ENCODE results near the gene DPP10.

Gene DPP10

DNA sequence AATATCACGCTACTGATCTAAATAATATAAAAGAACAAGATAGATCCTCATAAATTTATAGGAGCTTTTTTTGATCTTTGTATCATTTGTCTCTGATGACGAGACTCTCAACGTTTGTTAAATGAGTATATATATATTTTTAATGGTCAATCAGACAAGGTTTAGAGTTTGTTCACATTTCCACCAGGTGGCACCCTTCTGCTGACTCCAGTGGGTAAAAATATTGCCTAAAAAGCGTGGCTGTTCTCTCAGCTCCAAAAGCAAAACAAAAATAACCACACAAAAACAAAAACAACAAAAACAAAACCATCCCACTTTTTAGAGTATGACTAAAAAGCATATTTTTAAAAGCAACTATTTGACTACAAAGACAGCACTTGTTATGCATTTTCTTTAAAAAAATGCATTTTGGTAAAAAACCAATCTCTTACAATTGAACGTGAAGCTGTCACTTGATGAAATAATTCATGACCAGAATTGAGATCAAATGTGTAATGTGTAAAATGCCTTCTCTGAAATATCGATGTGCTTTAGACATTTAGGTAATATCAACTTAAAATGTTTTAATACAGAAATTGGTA, 723.2 kb downstream of the DPP10 start:
- DNase-seq, result peak; percentile 9 to 11

DNA sequence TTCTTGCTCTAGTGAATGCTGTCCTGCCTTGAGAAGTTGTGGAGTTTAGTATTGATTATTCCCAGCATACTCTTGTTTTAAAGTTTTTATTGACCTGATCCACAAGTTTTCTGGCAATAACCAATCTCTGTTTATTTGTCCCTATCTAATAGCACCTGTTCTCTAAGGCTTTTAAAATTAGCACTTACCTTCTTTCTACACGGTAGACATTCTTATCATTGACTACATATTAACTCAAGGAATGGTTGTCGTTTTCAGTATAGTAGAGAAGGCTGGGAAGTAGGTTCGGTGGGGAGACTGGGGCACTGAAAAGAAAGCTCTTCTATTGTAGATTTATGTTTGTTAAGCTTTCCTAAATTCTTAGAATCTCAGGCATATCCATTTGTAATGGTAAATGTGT, 726.0 kb downstream of the DPP10 start:
- no peak for DNase-seq

DNA sequence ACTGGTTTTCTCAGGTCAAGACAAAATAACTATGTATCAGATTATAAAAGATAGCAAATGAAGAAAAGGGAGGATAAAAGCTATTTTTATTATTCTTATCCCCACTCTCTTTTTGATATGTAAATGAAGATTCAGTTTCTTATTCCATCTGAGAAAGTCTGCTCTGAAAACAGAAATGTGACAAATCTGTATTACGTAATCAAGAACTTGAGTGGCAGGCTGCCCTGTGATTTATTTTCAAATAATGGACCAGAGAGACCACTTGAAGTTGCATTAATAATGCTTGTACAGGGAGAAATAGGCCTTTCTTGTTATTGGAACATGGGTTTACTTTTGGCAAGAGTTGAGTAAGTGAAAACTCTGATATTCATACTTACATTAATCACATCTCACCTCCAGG, 727.4 kb downstream of the DPP10 start:
- no peak for DNase-seq

DNA sequence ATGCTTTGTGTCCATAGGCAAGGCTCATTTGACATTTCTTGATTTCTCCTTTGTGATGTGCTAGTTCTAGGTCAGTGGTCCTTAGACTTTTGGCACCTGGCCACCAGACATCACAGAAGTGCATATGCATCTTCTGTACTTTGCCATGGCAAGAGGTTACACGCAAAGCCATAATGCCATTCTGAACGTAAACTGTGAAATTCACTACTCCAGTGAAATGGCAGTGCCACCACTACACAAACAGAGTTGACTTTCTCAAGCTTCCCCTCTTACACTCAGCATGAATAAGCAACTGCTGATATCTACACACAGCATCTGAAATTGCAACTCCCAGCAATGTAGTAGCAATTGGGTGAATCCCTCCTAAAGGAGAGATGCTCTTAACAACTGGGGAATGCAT, 729.3 kb downstream of the DPP10 start:
- DNase-seq, result no peak

DNA sequence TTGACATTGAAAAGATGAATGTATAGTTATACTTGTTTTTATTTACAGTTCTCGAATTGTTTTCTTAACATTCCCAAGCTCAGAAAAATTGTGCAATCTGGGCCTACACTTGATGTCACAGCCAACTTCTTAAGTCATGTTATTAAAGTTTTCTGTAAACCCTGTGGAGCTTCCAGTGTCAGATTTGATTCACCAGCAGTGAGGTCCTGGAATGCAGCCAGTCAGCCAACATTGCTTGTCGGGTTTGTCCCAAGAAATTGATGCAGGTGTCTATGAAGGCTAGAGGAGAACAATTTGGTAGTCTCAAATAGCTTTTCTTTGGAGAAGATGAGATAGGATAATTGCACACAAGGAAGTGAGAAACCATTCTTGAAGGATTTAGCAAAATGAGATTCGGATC, 732.2 kb downstream of the DPP10 start:
- no peak for DNase-seq

DNA sequence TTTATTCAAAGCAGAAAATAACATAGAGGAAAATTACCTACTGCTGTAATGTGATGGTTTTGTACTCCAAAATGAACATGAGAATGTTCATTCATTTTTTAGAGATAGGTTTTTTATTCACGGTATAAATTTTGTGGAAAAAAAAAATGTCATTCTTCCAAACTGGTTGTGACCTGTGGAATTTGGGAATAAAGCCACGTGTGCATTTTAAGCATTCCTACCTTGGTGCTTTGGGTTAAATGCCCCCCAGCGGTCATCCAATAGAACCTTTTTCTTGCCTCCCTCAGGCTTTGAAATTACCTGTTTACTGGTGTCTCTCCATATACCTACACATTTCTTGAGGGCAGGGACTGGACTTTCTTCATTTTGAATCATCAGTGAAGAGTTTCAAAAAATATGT, 740.7 kb downstream of the DPP10 start:
- DNase-seq, result no peak

DNA sequence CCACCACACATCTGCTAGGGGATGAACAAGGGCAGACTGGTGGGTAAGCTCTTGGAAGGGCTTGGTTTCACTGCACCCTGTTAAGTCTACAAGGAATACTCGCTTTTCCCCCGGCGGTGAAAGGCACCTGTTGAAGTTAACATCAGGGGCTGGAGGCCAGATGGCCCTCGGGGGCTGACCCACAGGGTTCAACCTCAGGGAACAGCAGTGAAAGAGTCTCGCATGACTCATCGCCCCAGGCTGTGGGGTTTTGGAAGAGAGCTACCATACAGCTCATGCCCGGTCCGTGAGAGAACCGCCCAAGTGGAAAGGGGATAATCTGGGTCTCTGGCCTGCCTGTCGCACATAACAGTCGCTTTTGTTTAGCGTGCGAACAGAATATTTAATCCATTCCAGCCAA, 748.0 kb downstream of the DPP10 start:
- DNase-seq, result no peak

DNA sequence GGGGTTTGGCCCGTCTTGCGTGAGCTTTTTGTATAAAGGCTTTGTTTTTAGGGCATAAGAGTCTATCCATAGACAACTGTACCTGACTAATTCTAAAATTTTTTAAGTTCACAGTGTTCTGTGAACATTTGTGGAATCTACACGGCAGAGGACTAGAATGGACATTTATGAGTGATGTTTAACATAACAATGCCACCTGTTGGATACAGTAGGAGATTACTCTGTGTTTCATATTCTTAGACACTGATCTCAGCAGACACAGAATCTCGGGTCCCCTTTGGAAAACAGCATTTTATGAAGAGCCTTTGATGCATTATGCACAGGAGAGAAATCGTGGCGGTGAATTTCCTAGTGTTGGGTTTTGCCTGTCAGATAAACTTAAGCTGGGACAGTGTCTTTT, 752.2 kb downstream of the DPP10 start:
- DNase-seq, result no peak

DNA sequence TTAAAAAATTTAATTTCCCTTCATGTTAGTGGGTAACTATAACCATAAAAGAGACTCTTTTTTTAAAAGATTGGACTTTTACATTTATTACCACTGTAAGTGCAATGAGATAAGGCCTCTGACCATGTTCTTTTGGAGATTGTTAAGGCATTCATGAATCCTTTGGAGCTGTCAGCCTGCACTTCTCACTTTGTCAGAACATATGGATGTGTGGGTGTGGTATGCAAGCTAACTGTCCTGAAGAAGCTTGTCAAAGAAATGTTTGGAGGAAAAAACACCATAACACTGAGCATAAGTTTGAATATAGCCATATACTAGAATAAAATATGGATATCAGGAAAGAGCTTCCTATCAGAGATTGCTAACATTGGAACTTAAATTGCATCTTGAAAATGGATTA, 754.1 kb downstream of the DPP10 start:
- no peak for DNase-seq

DNA sequence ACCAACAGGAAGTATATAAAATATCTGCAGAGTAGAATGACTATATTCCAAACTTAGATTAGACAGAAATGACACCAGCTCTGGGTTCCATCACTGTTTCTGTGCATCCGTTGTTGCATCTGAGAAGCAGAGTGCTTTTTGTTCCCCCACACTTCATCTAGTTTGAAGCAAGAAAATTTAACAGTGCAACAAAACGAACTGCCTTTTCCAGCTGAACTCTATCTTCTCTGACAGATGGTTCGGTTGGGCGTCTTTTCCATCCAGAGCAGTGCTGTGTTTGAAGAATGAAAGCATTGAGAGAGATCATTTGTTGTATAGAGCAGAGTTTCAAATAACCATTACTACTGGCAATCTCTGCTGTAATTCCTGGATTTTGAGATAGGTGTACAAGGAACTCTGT, 757.5 kb downstream of the DPP10 start:
- no peak for DNase-seq

DNA sequence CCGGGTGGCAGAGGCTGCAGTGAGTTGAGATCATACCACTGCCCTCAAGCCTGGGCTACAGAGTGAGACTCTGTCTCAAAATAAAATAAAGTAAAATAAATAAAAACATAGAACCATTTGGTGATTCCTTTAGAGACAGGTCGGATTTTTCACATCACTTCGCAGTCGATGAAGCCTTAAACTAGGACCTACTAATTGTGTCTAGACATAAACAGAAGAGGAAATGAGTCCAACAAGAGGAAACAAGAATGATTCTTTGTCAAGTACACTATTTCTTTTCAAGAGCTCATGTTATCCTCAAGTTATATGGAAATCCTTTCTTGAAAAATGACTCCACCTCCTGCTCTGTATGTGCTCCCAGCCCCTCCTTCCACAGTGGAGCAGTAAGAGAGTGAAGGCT, 758.9 kb downstream of the DPP10 start:
- no peak for DNase-seq

DNA sequence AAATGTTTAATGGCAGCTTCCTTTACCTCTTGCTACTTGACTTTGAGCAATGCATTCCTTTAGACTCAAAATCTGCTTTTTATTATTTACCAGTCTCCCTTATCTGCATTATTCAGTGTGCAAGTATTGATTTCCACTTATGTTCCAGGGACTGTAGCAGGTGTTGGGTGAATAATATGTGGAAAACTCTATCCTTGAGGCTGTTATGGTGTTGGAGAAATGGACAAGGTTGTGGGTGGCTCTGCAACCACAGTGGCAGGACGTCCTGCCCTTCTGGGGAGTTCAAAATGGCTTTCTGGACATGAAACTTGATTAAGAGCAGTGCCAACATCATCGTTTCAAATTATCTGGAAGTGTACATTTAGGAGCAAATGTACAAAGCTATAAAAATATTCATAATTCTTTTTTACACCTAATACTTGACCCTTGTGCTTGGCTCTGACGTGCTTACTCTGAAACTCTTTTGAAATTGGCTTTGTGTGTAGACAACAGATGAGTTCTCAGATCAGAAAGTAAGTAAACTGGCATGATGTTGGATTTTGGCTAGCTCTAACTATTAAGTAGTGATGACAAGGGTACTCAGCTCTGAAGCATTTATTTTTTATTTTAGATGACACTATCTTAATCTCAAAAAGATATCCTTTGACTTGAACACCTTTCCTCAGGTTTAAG, 766.2 kb downstream of the DPP10 start:
- DNase-seq, result no peak

DNA sequence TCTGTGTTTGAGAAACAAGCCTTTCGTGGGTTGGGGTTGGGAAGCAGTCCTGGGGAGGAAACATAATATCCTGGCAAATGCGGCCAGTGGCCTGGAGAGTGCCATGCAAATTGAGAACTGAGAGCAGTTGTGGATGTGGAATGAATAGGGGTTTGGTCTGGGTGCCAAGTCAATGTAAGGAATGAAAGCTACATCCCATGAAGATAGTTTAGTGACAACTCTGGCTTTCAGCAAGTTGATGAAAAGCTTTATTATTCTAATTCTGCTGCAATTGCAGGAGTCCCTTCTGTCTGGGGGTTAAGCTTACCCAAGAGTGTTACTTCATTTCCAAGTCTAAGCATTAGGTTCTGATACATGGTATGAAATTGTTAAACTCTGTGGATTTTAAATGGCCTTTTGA, 771.6 kb downstream of the DPP10 start:
- no peak for DNase-seq

DNA sequence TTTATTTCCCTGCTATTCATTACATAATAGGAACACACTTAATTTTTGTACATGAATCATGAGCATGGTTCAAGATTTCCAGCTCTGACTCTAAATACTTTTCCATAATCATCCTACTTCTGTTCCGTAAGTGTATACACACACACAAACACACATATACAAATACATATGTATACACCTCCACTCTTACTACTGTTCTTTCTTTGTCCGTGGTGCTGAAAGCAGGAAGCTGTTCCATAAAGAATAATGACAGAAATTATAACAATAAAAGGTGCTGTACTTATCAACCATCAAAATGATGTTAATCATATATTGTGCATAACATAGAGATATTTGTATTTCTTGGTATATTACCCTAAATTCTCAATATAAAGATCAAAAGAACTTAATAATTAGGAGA, 776.9 kb downstream of the DPP10 start:
- no peak for DNase-seq

DNA sequence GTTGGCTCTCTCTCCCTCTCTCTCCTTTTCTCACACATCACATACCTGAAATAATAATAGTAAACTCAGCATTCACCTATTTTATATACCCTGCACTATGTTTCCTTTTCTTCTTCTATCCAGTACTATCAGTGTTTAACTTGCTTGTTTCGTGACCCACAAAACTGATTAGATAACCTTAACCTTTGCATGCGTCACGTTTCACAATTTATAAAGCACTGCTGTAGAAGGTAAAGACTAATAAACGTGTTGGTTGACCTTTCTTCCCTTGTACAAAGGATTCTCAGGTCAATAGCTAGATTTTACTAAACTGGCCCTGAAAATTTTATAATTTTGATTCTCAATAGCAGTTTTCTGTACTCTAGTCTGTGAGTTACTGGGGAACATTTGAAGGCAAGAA, 791.7 kb downstream of the DPP10 start:
- DNase-seq, result no peak

DNA sequence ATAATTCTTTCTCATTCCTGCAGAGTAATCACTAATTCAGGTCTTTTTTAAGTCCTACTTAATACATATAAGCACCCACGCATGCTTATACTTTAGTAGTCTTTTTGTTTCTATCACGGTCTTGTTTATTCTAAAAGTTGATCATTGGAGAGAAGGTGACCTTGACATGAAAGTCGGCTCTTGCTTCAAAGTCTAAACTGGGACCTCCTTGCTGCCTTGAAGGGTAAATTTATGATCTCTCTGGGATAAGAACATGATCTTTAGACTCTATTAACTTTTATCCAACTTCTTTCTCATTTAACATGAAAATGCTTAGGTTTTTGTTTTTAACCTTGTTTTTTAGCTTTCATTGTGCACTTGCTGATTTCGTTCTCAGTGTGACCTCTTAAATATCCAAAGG, 792.3 kb downstream of the DPP10 start:
- DNase-seq, result no peak

DNA sequence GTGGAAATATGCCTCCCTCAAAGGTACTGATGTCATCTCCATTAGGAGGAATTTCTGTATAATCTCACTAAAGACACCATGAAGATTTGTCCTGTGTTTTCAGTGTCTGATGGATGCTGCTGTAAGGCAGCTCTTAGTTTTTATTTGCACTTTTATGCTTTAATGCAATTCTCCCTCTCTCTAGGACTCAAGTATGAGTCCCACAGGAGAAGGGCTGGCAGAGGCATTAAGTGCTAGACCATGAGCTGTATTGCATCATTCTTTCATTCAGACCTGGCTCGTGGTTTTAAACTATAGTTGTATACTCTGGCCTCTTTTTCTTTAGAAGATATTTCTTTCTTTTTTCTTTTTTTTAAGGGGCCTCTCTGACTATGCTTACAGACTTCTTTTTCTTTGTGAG, 805.6 kb downstream of the DPP10 start:
- DNase-seq, result no peak

DNA sequence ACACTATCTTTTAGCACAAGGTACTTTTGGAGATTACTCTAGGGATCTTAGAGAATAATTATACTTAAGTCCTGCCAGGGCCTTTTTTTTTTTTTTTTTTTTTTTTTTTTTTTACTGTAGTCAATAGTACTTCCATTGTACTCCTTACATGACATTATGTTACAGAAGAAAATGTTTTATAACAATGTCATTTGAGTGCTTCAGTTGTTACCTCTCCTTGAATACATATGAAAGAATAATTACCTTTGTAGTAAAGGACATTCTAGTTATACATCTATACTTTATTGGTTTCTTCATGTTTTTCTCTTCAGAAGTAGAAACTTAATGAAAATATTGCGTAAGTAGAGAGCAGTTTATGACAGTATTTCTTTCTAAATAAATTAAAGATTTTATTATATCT, 834.9 kb downstream of the DPP10 start:
- DNase-seq, result no peak

DNA sequence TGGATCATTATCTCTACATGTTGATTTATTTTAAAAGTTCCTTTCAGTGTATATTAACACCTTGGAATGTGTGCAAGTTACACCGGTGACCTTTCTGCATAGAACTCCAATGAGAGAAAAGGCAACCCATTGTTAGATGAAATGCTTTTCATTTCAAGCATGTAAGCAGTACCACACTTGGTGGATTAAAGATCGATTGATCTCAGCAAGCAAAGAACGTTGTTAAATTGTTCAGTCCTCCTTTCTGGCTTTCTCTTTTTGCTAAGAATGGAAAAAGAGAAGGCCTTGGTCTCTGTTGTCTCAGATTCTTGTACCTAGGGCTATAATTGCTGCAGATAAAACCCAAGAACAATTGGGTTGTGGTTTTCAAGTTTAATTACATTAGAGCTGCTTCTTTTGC, 843.0 kb downstream of the DPP10 start:
- no peak for DNase-seq

DNA sequence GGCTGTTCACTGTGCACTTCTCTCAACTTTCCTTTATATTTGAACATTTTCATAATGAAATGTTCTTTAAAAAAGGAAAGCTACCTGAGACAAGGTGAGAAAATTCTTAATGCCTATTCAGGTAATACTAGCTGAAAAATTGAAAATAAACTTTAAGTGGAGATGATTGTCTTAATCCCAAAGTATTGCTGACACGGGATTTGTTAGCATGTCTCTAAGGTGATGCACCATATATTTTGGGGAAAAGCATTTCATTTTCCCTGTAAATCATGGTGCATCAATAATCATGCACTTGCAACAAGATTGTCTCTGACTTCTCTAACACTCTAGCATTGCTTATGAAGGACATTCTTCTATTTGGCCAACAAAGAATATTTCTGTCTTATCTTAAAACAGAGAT, 848.0 kb downstream of the DPP10 start:
- DNase-seq, result no peak

DNA sequence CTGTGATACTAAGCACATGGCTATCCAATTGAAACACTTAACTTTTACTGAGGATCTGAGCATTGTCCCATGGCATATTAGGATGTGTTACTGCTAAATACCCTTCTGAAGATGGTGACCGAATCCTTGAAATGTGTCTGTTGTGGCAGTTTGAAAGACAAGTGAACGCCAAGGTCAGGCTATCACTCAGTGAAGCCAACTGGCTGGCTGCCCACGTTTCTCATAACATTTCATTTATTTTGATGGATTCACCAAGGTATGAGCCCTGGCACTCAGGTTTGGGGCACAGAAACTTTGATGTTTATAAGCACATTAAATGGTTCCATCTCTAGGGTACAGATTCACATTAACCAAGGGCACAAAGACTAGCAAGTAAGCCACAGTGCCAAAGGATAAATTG, 850.3 kb downstream of the DPP10 start:
- no peak for DNase-seq

DNA sequence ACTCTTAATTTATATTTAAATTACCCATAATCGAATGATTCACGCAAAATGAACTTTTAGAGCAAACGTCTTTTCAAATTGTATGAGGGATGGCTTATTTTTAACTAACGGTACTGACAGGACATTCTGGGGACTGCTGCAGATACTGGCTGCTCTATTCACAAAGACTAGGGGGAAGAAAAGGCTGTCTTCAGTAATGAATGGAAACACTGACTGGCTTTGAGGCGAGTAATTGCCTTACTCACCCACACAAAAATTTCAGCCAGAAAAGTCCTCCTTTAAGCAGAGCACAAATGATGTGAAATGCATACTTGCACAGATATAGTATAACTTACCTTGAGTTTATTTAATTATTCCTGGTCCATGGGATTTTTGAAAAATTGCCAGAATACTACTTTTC, 852.6 kb downstream of the DPP10 start:
- no peak for DNase-seq

DNA sequence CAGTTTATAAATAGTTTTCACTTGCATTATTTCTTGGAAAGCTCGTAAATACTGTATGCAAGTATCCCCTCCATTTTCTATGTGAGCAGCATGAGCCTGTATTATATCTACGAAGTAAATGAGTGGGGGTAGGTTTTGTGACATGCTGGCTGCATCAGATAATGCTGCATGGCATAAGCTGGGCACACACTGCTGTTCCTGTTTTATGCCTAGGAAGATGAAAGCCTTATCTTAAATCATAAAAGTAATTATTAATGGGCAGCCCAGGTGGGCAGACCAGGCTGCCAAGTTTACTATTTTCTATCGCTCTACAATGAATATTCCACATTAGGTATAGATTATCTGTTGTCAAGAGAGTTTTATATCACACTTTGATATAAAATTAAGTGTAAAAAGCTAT, 854.6 kb downstream of the DPP10 start:
- DNase-seq, result no peak

DNA sequence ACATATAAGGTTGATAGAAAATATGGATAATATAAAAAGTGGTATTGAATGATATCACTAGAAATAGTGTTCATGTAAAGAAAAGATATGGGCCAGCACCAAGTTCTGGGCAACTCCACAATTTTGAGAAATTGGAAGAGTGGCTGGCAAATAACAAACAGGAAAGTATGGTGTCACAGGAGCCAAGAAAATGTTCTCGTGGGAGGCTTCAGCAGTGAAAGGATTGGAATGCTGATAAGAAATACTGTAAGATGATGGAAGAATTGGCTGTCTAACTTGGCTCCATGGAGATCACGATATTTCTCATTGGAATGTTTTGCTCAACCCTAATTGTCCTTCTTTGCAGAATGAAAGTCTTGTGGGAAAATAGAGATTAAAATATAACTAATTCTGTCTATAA, 856.8 kb downstream of the DPP10 start:
- no peak for DNase-seq

DNA sequence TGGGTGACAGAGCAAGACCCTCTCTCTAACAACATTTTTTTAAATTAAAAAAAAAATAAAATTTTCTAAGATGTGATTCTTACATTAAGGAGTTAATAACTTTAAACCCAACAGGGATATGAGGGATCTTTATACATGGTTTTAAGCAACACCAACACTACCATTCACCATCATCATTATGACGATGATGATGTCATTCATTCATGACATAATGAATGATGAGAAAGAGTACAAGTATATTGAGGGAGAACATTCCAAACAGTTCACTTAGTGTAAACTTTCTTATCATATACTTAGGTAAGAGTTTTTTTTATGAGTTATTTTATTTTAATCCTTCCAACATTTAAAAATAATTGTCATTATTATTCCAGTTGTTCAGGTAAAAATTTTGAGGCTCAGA, 863.3 kb downstream of the DPP10 start:
- DNase-seq, result no peak

DNA sequence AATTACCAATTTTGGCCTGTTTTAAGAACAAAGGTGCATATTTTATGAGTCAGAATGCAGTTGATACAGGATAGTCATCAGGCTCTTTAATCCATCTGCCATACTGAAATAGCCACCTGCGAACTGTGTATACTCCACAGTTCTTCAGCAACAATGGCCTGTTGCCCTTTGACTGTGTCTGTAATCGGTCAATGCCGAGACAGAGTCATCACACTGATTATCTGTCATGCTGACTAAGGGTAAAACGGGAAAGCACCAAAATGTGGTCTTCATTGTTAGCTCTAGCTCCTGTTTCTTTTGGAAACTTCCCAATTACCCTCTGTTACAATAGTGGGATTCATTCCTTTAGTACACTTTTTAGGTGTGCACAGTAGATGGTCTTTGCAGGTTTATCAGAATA, 871.7 kb downstream of the DPP10 start:
- DNase-seq, result no peak
